Measurements from ENCODE around the gene HSPA5. TPM values are rescaled to one million over a fixed set of nuclear protein-coding genes. Genes with fewer than 3 reads are reported as not detected.
"Not testable (repeated sequence)": the region's sequence is repeated elsewhere in the genome, so short reads cannot be mapped to it uniquely, and the experiment has no call there.

Gene HSPA5
- total RNA-seq, 1 experiment from 2014 or later, result 59.3 TPM

DNA sequence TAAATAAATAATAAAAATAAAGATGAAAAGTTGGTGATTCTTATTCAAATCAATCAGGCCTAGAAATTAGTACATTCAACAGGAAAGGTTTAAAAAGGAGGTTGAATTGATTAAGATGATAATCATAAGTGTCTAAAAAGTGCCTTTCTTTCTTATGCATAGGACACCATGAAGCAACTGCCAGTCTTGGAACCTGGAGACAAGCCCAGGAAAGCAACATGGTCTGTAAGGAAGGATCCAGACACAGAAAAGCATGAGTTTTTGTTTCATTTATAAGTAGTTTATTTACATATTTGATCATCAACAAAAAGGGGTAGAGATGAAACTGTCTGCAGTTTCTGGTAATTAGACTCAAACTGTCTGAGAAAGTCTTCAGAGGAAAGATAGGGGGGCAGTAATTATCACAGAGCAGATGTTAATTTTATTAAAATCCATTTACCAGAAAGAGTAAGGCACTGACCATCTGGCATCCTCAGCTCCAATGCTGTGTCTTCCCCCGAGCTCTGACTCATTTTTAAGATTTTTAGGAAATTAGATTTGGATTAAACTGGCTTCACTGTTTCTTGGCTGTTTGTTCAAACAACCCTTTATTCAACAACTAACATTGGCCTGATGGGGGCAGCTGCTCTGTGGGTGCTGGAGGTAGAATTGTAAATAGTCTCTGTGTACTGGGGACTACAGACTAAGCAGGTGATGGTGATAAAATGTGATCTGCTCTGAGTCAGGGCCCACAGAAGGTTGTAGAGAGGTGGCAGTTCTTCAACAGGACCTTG, 38.1 kb downstream of the HSPA5 start:
- DNase-seq (ENCODE audit: low read depth), result no peak
- in situ Hi-C loops (cut with HindIII; ENCODE audit: low pct_unique_long_range_greater_than_20kb, low sequenced_read_pairs), result no loop called here

DNA sequence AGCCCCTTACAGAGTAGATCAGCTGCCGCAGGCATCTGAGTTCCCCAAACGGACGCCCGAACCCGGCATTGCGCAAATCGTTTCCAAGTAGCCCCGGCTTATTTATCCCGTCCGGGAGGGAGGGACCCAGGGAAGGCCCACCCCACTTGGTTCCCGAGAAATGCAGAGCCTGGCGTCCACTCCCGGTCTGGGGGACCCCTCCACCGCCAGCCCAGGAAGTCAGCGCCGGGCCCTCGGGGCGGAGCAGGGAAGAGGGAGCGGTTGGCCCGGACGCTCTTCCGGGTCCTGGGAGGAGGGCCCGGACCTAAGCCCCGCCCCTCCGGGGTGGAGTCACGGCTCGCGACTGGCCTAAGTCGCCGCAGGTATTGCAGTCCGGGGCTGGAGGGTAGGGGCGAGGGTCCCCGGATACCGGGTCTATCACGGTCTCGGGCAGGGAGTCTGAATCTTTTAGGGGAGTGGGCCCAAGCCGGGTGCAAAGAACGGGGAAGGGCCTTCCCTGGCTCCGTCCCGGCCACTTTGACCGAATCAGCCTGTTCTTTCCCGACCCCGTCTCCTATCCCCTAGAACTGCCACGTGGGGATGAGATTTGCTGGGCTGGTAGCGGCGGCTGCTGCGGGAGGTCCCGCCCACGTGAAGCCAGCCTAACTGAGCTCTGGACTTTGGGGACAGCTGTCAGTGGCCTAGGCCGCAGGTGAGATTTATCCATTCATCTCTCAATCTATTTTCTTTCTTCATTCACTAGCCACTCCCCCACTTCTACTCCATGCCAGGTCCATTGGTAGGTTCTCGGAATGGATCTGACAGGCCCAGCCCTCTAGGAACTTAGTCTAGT, 40.7 kb downstream of the HSPA5 start, which contains the start of gene RABEPK:
Gene RABEPK, plus strand, starts transcription at position 327 of the 832 bp plus-strand sequence. CDS start 2,472 bp downstream, outside the sequence.
- in situ Hi-C loops (cut with HindIII; ENCODE audit: low pct_unique_long_range_greater_than_20kb, low sequenced_read_pairs), result no loop called here
- peak; percentile 93 for DNase-seq (ENCODE audit: low read depth)

DNA sequence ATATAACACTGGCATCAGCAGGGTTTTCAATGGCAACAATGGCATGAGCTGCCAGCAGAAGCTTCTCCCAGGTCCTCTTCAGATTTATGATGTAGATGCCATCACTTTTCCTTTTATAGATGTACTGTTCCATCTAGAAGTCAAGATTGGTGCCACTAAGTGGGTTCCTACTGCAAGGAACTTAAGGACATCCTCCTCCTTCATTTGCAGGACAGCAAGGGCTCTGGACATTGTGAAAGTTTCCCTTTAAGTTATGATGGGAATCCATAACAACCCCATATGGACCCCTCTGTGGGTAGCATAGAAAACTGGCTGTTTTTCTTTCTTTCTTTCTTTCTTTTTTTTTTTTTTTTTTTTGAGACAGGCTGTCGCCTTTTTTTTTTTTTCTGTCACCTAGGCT, 45.6 kb downstream of the HSPA5 start:
- in situ Hi-C loops (cut with HindIII; ENCODE audit: low pct_unique_long_range_greater_than_20kb, low sequenced_read_pairs); DNase-seq (ENCODE audit: low read depth): not testable (repeated sequence)

DNA sequence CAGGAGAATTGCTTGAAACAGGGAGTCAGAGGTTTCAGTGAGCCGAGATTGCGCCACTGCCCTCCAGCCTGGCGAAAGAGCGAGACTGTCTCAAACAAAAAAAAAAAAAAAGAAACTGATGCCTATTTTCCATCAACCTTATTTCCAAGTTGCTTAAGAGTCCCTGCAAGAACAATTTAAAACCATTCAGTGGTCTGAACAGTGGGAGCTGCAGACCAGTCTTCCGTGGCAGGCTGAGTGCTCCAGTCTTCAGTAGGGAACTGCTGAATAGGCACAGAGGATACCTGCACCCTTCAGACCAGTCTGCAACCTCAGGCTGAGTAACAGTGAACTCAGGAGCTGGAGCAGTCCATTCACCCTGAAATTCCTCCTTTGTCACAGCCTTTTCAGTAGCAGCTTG, 46.7 kb downstream of the HSPA5 start:
- in situ Hi-C loops (cut with HindIII; ENCODE audit: low pct_unique_long_range_greater_than_20kb, low sequenced_read_pairs); DNase-seq (ENCODE audit: low read depth): not testable (repeated sequence)

DNA sequence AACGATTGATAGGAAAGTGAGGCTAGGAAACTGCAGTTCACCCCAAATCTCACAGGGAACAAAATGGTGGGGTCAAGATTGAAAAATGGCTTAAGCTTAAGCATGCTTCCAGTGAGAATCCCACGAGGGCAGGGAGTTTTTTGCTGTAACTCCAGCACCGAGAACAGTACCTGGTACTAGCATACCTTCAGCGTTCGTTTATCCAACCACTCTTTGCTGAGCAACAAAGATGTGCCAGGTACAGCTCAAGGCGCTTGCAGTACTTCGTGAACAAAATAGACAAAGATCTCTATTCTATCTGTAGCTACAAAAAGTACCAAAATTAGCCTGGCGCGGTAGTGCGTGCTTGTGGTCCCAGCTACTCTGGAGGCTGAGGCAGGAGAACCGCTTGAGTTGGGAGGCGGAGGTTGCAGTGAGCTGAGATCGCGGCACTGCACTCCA, 50.8 kb downstream of the HSPA5 start:
- in situ Hi-C loops (cut with HindIII; ENCODE audit: low pct_unique_long_range_greater_than_20kb, low sequenced_read_pairs), result no loop called here
- no peak for DNase-seq (ENCODE audit: low read depth)

DNA sequence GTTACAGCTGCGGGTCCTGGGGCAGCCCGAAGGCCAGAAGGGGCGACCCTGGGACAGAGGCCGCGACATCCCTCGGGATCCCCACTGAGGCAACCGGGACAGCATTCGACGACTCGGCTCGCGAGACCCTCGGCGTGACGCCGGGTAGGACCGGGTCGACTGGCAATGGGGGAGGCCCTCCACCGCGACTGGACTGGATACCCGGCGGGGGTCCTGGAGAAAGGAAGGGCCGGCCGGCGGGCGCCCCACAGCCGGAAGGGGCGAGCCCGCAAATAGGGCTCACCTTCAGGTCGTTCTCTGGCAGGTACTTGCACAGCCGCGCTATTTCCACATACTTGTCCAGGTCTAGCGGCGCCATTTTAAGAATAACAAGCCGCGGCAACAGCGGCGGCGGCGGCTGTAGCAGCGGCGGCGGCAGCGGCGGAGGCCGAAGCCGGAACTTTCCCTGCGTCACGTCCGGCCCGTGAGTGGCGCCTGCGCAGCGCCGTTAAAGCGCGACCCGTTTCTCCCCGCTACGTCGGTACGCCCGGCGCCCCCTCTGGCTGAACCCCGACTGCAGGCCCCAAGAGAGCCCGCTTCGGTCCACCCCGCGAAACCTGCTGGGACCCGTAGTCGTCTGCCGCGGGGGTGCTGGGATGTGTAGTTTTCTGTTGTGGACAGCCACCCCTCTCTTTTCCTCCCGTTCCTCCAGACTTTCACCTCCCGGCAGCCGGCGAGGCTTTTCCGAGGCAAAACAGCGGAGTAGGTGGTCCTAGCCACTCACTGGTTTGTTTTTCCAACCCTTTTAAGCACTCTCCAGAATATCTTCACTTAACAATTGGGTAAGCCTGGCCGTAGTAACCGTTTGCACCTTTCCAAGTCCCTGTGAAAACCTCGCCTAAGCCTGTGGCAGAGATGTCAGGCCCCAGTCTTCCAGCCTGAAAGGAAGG, 51.5 kb downstream of the HSPA5 start, which contains the start of gene PPP6C:
Gene PPP6C, minus strand, starts transcription at position 443 of the 929 bp plus-strand sequence. Its CDS starts 85 bp downstream, at position 358.
- DNase-seq (ENCODE audit: low read depth), result peak; percentile 87
- in situ Hi-C loops (cut with HindIII; ENCODE audit: low pct_unique_long_range_greater_than_20kb, low sequenced_read_pairs), result no loop called here

DNA sequence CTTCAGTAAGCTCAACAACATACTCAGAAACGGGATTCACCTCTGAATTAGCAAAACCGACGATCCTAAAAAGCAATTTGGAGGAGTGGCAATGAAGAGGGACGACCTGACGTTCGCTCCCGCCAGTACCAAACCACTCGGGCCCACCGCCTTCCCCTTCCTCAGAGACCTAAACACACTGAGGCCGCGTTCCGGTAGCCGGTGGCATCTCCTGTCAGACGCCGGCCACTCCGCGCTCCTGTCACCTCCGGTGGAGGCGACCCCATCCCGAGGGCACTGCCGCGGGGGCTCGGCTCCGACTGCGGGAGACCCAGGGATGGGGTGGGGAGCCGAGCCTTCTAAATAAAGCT, 52.2 kb downstream of the HSPA5 start:
- DNase-seq (ENCODE audit: low read depth), result peak; percentile 5
- in situ Hi-C loops (cut with HindIII; ENCODE audit: low pct_unique_long_range_greater_than_20kb, low sequenced_read_pairs), result no loop called here

Other genes with a start within 250 kb of the HSPA5 start
- gene SCAI, start 97.8 kb downstream of the HSPA5 start, total RNA-seq (2014; rRNA removed; shearing (Covaris generic); ENCODE audit: low replicate concordance), result 0.35 and 0.41 TPM in 2 replicates
- 29.2 and 50.3 TPM in 2 replicates for gene PPP6C, start 51.5 kb downstream of the HSPA5 start, total RNA-seq (2014; rRNA removed; shearing (Covaris generic); ENCODE audit: low replicate concordance)
- gene RABEPK, start 40.8 kb downstream of the HSPA5 start, total RNA-seq (2014; rRNA removed; shearing (Covaris generic); ENCODE audit: low replicate concordance), result 39.9 and 44.8 TPM in 2 replicates
- 11.2 and 32.6 TPM in 2 replicates for gene GAPVD1, start 20.5 kb upstream of the HSPA5 start, total RNA-seq (2014; rRNA removed; shearing (Covaris generic); ENCODE audit: low replicate concordance)

Measured in Caki2 (cell line).